ENCODE results near the gene TRA2B. TPM values are rescaled to one million over a fixed set of nuclear protein-coding genes. Genes with fewer than 3 reads are reported as not detected.

The TRA2B gene
- total RNA-seq, 1 experiment from 2014 or later = 246 TPM

- Mint-ChIP-seq H3K4me3 (ENCODE audit: unreplicated experiment) (no peak overlapping the region), H3K27me3 (ENCODE audit: insufficient read depth, unreplicated experiment) (no peaks in the 10 kb centered on the region), H3K36me3 (ENCODE audit: insufficient read depth, unreplicated experiment) (no peaks in the 10 kb centered on the region), H3K4me1 (ENCODE audit: insufficient read depth, unreplicated experiment) (no peaks in the 10 kb centered on the region), H3K9me3 (ENCODE audit: unreplicated experiment) (no peaks in the 10 kb centered on the region), H3K27ac (ENCODE audit: low read depth, unreplicated experiment) (no peak overlapping the region)
- no peak for DNase-seq (ENCODE audit: unreplicated experiment)
- no peak for TF ChIP-seq CTCF (IDR thresholded peaks at IDR 0.05; ENCODE audit: unreplicated experiment)
- no TSS peak for BruUV-seq (replicated peaks)
- CTCF ChIA-PET = interaction anchor here (0.9 kb wide), 1 partner anchor 28 kb away, joined by 3 read pairs; no protein-coding TSS in a partner anchor
- POLR2A ChIA-PET = no interaction called here
- intact Hi-C loops (cut with micrococcal nuclease) = no loop called here
These were observed 33.8 kb upstream of the TRA2B start for GRCh38 chr3:185971579-185971978.

GRCh38 chr3:185968168-185968567 lies 30.4 kb upstream of the TRA2B start:
- Mint-ChIP-seq H3K4me3 (ENCODE audit: unreplicated experiment) (no peak overlapping the region), H3K4me1 (ENCODE audit: insufficient read depth, unreplicated experiment) (no peaks in the 10 kb centered on the region), H3K27ac (ENCODE audit: low read depth, unreplicated experiment) (no peak overlapping the region), H3K27me3 (ENCODE audit: insufficient read depth, unreplicated experiment) (no peaks in the 10 kb centered on the region), H3K36me3 (ENCODE audit: insufficient read depth, unreplicated experiment) (no peaks in the 10 kb centered on the region), H3K9me3 (ENCODE audit: unreplicated experiment) (no peaks in the 10 kb centered on the region)
- intact Hi-C loops (cut with micrococcal nuclease) = no loop called here
- ChIA-PET POLR2A (interaction anchor here (0.7 kb wide), 1 partner anchor 30 kb away, joined by 4 read pairs; the partner anchor contains the start of gene TRA2B), CTCF (interaction anchor here (0.8 to 1.6 kb wide), 4 partner anchors 9 to 24 kb away, joined by 3 to 7 read pairs (median 4); no protein-coding TSS in a partner anchor)
- no TSS peak for BruUV-seq (replicated peaks)
- no peak for DNase-seq (ENCODE audit: unreplicated experiment)
- no peak for TF ChIP-seq CTCF (IDR thresholded peaks at IDR 0.05; ENCODE audit: unreplicated experiment)

GRCh38 chr3:185966655-185967054 lies 28.8 kb upstream of the TRA2B start:
- no peaks in the 10 kb centered on the region for H3K27me3 Mint-ChIP-seq (ENCODE audit: insufficient read depth, unreplicated experiment)
- no peak for DNase-seq (ENCODE audit: unreplicated experiment)
- no peak overlapping the region for H3K27ac Mint-ChIP-seq (ENCODE audit: low read depth, unreplicated experiment)
- TF ChIP-seq CTCF (IDR thresholded peaks at IDR 0.05; ENCODE audit: unreplicated experiment) = no peak
- no peaks in the 10 kb centered on the region for H3K4me1 Mint-ChIP-seq (ENCODE audit: insufficient read depth, unreplicated experiment)
- CTCF ChIA-PET = interaction anchor here (1.3 to 2.6 kb wide), 3 partner anchors 10 to 573 kb away, joined by 3 to 17 read pairs (median 7); no protein-coding TSS in a partner anchor
- H3K4me3 Mint-ChIP-seq (ENCODE audit: unreplicated experiment) = no peak overlapping the region
- BruUV-seq (replicated peaks) = no TSS peak
- intact Hi-C loops (cut with micrococcal nuclease) = no loop called here
- no peaks in the 10 kb centered on the region for H3K9me3 Mint-ChIP-seq (ENCODE audit: unreplicated experiment)
- POLR2A ChIA-PET = interaction anchor here (0.6 to 0.8 kb wide), 3 partner anchors 29 to 240 kb away, joined by 3 to 4 read pairs (median 3); partner anchors contain the start of gene TRA2B
- H3K36me3 Mint-ChIP-seq (ENCODE audit: insufficient read depth, unreplicated experiment) = no peaks in the 10 kb centered on the region

- H3K27me3 Mint-ChIP-seq (ENCODE audit: insufficient read depth, unreplicated experiment) = no peaks in the 10 kb centered on the region
- H3K4me3 Mint-ChIP-seq (ENCODE audit: unreplicated experiment) = no peak overlapping the region
- no peak overlapping the region for H3K27ac Mint-ChIP-seq (ENCODE audit: low read depth, unreplicated experiment)
- intact Hi-C loops (cut with micrococcal nuclease) = no loop called here
- H3K9me3 Mint-ChIP-seq (ENCODE audit: unreplicated experiment) = no peaks in the 10 kb centered on the region
- no peak for TF ChIP-seq CTCF (IDR thresholded peaks at IDR 0.05; ENCODE audit: unreplicated experiment)
- no peaks in the 10 kb centered on the region for H3K4me1 Mint-ChIP-seq (ENCODE audit: insufficient read depth, unreplicated experiment)
- ChIA-PET CTCF (interaction anchor here (0.7 to 2.6 kb wide), 2 partner anchors 11 to 22 kb away, joined by 3 to 17 read pairs; no protein-coding TSS in a partner anchor), POLR2A (interaction anchor here (0.7 kb wide), 1 partner anchor 56 kb away, joined by 3 read pairs; no protein-coding TSS in a partner anchor)
- no peaks in the 10 kb centered on the region for H3K36me3 Mint-ChIP-seq (ENCODE audit: insufficient read depth, unreplicated experiment)
- DNase-seq (ENCODE audit: unreplicated experiment) = no peak
- no TSS peak for BruUV-seq (replicated peaks)
These were observed 27.7 kb upstream of the TRA2B start for GRCh38 chr3:185965496-185965895.

All from MCF 10A (cell line).